NCI-H748 treated with DMSO at 0.1 percent for 48 hours (cell line): ENCODE data around the gene NEK1.
"Not testable (repeated sequence)": the region's sequence is repeated elsewhere in the genome, so short reads cannot be mapped to it uniquely, and the experiment has no call there.

ENCODE experiments used
- DNase-seq: peaks from one replicate; lab custom pipeline; 2025; lab: John Stamatoyannopoulos, UW

The NEK1 gene

DNA sequence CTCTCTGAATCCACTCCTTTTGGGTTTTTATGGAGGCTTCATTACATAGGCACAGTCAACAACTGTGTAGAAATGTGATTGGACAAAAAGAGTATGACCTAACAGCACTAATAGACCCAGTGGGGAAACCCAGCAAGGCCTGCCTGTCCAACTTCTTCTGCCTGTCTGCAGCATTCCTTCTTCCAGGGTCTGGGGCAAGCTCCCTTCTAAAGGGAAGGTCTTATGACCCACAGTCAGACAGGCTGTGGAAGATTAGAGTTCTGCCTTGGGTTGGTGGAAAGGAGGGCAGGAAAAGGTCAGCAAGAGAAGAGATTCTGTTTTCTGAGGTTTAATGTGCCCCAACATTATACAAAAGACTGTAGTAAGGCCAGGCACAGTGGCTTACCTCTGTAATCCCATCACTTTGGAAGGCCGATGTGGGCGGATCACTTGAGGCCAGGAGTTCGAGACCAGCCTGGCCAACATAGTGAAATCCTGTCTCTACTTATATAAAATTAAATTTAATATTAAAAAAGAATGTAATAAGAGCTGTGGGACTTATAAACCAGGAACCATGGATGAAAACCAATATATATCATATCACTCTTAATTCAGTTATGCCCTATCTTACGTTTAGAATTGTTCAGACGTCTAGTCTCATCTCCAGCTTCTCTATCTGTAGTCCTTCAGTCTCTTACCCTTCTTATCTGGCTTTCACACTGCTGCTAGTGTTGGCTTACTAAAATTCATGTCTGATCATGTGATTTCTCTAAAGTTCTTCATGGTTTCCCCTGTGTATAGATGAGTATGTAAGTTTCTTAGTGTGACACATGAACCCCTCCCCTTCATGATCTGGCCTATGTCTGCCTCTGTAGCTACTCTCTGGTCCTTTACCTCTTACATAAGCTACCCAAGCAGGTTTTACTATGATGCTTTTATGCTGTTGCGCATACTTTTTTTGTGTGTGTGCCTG, 14.2 kb upstream of the NEK1 start:
- DNase-seq, result no peak

DNA sequence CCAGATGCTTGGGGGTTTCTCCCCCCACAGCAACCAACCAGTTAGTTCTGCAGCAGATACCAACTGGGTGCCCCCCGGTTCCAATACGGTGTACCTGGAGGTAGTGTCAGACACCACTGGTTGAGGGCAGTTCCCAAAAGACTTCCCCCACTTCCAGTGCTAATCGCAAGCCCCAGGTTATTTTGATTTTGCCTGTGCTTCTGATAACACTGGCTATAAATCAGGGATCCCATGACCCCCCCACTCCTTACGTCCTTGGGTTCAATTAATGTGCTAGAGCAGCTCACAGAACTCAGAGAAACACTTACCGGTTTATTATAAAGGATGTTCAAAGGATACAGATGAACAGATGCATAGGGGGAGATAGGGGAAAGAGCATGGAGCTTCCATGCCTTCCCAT, 13.5 kb upstream of the NEK1 start:
- DNase-seq, result no peak

DNA sequence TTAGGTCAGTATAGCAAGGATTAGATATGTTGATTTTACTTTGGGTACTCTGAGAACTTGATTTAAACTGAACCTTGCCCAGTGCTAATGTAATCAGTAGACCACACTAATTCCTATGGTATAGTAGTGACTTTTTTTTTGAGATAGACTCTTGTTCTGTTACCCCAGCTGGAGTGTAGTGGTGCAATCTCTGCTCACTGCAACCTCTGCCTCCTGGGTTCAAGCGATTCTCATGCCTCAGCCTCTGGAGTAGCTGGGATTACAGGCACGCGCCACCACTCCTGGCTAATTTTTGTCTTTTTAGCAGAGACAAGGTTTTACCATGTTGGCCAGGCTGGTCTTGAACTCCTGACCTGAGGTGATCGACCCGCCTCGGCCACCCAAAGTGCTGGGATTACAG, 11.6 kb upstream of the NEK1 start:
- not testable (repeated sequence) for DNase-seq

DNA sequence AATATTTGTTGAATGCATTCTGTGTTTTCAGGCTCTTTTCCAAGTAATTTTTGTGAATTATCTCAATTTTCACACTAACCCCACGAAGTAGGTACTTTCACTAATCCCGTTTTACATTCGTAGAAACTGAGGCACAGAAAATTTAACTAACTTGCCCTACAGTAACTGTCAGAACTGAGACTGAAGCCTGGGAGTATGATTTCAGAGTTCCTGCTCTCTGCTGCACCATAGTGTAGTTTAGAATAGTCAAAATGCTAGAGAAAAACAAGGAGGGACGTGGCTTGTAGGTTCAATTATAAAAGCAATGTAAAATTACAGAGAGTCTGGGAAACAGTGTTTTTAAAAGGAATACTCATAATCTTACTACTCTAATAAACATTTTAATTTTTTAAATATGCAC, 10.2 kb upstream of the NEK1 start:
- DNase-seq, result no peak

DNA sequence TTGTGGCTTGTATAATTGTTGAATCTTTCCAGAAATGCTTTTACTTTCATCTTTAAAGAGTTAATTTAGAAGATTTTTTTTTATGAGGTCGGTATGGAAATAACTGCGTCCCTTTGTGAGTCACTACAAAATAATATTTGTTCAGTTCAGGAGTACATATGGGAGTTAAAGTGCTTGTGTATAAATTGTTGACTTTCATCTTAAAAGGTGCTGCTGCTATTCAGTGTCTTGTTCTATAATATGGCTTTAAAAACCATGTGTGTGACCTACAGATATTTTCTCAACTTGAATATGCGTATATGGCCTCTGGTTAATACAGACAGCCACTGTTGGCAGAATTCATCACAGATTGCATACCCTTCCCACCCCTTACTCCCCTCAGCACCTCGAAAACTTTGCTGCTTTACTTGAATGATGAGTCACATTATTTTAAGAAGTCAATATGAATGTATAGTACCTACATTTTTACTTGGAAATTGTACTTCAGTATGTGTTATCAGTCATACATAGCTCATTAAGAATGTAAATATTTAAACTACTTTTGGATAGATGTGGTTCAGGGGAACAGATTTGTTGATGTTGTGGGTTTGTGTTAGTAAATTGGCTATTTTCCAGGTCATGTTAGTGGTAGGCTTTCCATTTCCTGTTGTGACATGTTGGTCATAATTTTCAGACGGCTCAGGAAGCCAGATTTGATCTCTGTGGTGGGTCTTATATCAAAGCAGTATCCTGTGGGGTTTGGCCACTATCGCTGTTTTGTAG, 9.5 kb upstream of the NEK1 start:
- DNase-seq, result peak; percentile 16

DNA sequence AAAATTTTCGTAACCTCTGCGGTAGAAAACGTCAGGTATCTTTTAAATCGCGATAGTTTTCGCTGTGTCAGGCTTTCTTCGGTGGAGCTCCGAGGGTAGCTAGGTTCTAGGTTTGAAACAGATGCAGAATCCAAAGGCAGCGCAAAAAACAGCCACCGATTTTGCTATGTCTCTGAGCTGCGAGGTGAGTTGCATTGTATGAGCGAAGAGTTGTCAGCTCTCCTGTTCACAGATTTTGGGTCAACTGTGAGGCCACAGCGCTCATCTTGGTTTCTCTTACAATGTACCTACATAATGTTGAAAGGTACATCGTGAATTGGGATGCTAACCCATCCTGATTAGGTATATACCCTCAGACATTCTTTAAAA, 8.5 kb upstream of the NEK1 start:
- peak; percentile 9 for DNase-seq

DNA sequence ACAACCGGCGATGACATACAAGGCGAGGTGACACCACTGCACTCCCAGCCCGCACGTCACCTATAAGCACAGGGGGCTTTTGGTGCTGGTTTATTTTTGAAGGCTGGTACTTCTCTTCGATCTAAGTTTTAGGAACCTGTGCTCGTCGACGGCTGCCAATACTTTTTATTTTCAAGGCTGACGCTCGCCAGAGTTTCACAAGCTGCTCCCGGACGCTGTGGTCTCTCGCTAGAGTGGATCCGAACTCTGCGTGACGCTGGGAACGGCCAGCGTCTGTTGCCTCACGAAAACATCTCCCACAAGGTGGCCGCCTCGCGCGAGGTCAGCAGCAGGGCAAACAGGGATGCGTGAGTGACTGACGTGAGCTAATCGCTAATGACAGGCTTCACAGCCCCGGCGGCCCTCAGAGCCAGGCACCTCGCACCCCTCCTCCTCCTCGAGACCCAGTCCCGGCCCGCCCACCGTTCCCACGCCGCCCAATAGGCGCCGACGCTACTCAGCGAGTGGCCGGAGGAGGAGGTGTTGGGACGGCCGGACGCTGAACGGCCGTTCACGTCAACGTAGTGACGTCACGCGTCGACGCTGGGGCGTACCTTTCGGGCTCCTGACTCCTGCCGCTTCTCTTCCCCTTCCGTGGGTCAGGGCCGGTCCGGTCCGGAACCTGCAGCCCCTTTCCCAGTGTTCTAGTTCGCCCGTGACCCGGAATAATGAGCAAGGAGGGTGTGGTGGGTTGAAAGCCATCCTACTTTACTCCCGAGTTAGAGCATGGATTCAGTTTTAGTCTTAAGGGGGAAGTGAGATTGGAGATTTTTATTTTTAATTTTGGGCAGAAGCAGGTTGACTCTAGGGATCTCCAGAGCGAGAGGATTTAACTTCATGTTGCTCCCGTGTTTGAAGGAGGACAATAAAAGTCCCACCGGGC, 7.8 kb upstream of the NEK1 start, which contains the start of gene CLCN3:
Gene CLCN3, plus strand, starts transcription at position 621 of the 922 bp plus-strand sequence. CDS start 15,351 bp downstream, outside the sequence.
- peak; percentile 71 for DNase-seq

DNA sequence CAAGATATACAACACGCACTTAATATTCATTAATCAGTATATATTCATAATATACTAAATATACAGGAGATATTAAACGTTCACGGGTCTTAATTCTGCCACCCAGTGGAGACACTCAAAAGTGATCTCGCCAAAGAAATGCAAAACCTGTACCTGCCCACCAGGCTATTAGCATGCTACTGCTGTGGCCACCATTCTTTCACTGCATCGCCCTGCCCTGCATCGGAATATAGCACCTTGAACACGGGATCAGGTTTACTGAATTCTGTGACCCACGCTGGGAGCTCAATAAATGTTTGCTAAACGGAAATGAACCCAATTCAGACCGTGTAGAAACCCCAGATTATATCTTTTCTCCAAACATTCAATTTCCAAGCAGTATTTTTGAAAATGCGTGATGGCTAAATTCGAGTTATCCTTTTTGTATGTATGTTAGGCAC, 7.2 kb upstream of the NEK1 start:
- peak; percentile 42 for DNase-seq

DNA sequence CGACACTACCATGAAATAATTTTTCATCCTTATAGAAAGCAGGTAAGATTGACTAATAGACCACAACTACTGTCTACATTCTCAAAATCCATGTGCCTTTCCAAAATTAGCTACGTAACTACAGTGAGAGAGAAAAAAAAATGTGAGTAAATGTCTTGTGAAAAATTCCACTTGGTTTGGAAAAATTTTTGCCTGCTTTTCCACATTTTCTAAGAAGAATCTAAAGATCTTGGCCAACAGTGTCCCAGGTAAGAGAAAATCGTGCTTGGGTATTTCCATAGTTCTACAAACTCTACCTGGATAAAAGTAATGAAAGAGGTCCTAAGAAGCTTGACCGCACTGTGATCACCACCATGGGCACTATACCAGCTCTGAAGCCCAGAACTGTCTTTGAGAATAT, 6.6 kb upstream of the NEK1 start:
- DNase-seq, result no peak

DNA sequence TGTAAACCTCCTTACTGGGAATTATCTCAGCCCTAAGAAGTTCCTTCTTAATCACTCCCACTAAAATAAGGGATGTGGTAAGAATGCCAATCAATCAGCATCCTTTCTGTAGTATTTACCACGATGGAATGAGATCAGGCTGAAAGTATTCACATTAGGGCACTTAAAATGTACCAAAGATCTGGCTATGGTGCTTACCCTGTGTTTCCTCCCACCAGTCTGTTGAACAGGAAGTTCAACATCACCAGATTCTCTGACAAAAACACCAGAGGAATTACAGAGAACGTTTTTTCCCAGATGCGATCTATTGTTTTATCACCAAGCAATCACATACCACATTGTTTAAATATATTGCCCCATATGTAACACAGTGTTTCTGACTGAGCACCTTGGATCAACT, 5.9 kb upstream of the NEK1 start:
- no peak for DNase-seq

DNA sequence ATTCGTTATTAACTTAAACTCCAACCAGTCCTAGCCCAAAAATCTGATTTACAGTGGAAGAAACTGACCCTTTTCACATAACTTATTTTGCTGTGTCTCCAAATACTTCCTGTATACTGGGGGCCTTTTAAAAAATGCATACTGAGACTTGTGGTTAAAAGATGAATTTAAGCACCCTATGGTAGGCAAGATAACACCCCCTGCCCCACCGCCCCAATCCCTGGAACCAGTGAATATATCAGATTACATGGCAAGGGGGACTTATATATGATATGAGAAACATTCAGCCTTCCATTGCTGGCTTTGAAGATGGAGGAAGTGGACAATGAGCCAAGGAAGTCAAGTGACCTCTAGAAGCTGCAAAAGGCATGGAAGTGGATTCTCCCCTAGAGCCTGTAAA, 4.9 kb upstream of the NEK1 start:
- DNase-seq, result no peak

DNA sequence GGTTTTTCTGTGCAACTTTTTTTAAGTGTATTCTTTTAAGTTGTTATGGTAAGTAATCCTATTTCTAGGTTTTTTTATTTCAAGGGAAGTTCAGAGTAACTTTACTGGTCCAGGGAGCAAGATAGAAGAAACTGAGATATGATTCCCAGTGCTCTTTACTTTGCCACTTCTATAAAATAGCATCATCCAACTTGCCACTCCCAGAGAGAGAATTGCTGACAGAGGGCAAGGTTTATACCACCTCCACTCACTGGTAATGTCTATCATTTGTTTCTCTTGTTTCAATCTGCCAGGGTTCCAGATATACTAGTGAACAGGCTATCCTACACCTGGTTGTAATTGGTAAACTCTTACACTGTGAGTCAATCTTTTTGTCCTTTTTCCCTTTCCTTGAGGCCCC, 4.5 kb upstream of the NEK1 start:
- no peak for DNase-seq

DNA sequence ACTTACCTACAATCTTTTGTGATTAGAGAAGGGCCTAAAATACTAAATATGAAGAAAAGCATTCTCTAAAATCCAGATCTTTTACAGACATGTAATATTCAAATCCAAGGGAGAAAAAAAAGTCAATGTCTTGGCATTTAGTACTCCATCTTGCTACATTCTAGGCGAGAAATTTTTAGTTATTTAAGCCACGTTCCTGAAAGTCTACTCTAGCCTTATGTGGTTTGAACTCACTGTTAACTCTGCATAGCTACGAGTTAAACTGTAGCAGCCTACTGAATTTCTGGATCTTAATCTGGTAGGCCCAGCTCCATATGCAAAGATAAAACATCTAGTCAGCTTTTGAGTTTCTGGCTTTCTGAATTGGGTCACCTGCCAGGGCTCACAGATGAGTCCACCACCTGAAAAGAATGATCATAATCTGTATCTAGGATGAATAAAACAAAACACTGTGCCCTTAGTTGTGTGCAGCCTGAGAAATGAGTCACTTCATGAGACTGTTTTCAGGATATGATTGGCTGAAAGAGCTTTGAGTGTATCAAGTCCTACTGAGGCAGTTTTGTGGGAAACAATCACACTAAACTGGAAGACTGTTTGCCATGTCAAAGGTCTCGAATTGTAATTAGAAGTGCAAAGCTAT, 3.2 kb upstream of the NEK1 start:
- no peak for DNase-seq

DNA sequence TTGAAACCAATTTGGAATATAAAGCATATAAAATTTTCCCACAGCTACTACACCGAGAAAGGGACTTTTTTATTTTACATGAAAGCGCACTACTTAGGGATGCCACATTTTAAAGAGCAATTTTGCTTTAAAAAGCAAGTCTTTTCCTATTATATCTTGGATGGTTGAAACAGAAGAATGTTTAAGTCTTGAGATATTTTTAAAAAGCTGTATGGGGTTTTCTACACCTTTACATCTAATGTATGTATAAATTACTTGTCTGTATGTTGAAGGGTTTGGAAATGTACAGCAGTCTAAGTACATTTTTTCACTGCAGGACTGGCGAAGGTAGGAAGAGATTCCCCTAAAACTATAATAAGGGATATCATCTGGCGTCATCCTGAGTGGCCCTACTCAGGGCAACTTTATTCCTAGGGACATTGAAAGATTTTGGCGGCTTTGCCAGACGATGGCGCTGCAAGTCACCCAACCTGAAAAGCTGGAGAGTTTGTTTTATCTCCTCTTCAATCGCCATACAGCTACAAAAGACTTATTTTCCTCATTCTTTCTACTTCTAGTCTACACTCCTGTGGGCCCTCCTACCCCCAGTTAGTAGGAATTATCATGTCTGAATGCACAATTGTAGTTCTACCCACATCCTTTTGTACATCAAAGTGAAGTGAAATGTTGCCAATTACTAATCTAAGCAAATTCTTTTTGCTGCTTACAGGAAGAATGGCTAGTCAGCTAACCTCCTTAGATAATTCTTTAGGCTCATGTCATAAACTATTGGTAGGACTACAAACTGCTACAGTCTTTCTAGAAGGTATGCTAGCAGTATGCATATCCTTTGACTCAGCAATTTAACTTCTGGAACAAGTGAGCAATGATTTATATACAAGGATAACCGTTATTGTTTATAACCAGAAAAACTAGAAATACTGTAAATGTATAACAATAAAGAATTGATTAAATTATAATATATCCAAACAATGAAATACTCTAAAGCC, 782 bp upstream of the NEK1 start:
- peak; percentile 76 for DNase-seq

DNA sequence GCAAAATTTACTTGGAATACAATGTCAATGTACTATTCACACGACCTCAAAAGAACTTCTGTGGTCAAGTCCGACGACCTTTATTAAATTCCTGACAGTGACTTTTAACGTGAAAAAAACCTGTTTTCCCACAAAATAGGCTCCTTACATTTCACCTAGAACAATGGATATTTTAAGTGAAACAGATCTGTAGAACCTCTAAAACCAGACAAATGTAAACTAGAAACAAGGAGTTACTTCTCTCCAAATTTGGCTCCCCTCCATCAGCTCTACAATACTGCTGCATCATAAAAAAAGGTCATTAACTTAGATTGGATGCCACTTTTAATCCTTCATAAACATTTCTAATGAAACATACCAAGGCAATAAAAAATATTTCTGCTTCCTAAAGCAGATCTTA, 1.2 kb downstream of the NEK1 start:
- no peak for DNase-seq

DNA sequence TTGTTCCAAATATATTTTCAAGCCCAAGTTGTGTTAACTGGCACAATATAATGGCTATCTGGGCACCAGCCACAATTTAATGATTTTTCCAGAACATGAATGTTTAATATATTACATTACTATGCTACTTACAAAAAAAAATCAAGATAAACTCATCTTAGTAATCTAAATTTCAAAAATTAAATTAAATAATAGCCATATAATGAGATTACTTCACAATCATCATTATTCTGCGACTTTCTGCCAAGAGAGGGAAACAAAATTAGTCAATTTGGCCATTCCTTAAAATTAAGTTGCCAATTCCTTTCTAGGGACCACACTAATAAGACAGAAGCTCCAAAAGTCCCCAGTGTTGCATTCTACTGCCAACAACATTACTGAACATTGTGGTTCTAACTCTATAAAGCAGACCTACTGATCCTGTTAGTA, 7.5 kb downstream of the NEK1 start:
- DNase-seq, result no peak

DNA sequence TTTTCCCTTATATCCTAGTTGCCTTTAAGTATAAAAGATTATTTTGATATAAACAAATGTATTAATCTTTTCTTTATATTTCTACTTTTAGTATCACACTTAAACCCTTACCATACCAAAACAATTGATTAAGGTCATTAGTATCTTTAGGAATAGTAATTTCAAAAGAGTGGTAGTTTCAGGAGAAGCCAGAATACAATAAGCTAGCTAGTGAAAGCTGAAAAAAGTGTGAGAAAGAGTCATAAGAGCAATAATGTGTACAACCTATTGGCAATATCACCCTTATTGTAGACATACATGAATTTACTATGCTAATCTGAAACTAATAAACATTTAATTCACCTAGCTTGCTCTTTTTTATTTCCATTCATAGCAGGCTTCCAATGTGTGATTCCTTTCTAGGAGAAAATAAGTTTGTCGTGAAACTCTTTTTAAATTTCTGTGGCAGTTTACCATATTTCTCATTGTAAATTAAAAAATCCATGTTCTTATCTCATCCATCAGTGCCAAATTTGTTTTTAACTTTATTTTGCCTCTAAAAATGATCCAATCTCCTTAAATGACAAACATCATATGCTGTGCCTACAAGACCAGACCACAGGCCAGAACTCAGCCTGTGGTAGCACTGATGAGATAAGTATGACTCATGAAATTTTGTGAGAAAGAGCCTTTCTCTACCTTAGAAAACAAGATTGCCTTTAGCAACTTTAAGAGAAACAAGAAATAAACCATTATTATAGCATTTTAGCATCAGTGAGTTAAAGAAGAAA, 8.1 kb downstream of the NEK1 start:
- no peak for DNase-seq

DNA sequence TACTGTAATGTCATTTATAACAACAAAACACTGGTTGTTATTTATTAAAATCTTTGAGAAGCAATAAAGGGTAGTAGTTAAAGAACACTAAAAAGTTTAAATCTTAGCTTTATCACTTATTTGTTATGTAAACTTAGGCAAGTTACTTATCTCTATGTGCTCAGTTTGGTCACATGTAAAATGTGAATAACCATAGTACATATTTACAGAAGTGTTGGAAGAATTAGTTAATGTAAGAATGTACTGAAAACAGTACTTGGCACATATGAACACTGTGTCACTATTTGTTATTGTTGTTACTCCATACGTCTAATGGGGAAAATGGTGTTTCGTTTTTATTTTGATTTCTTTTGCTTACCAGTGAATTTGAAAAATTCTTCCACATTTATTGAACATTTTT, 9.1 kb downstream of the NEK1 start:
- DNase-seq, result no peak

DNA sequence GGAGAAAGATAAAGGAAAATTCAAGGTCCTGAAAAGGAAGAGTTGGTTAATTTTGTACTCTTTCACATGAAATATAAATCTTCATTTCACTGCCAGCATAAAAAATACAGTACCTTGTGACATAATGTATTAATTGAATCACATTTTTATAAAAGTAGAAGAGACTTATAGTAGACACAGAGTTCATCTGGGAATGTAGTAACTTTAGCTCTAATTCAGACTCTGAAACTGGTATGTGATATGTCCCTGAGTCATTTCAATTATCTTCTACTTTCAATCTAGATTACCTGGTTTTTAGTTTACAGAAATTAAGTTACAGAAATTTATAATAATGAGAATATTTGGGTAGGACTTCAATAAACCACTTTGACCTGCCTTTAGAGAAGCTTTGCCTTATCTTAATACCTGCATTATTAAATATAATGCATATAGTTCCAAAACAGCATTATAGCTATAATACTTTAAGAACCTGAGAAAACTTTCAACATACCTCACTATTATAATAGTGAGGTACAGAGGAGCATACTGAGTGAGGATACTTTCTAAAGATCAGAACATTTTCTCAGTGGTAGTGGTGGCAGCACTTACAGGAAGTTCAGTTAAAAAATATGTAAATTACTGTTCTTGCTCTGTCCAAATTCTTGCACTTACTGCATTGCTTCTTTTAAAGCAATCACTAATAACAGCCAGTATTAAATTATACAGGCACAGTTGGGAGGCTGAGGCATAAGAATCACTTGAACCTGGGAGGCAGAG, 11.2 kb downstream of the NEK1 start:
- no peak for DNase-seq
